ENCODE data around the gene AGBL1. TPM values are rescaled to one million over a fixed set of nuclear protein-coding genes. Genes with fewer than 3 reads are reported as not detected.
"Not testable (repeated sequence)": the region's sequence is repeated elsewhere in the genome, so short reads cannot be mapped to it uniquely, and the experiment has no call there.

AGBL1 gene
- total RNA-seq, 1 donor from 2014 or later: not detected

- no peak for DNase-seq
- H3K27me3 ChIP-seq (ENCODE audit: low read depth): no peaks in the 10 kb centered on the region
- H3K4me1 ChIP-seq: peaks cover 22% of the 10 kb centered on the region
- intact Hi-C loops (cut with micrococcal nuclease): no loop called here
- H3K9me3 ChIP-seq (replicated peaks): no peaks in the 10 kb centered on the region
- H3K27ac ChIP-seq (replicated peaks): no peak overlapping the region
- no peaks in the 10 kb centered on the region for H3K36me3 ChIP-seq
- H3K4me3 ChIP-seq: no peak overlapping the region
- TF ChIP-seq CTCF (IDR thresholded peaks at IDR 0.05; ENCODE audit: borderline replicate concordance): no peak
These were observed 795.4 kb downstream of the AGBL1 start for GRCh38 chr15:86875067-86875466.

GRCh38 chr15:86876387-86876944 lies 796.8 kb downstream of the AGBL1 start:
- H3K9me3 ChIP-seq (replicated peaks): no peaks in the 10 kb centered on the region
- no peak for DNase-seq
- H3K27me3 ChIP-seq (ENCODE audit: low read depth): no peaks in the 10 kb centered on the region
- H3K4me3 ChIP-seq: no peak overlapping the region
- H3K4me1 ChIP-seq: peaks cover 22% of the 10 kb centered on the region
- no peak overlapping the region for H3K27ac ChIP-seq (replicated peaks)
- intact Hi-C loops (cut with micrococcal nuclease): no loop called here
- no peaks in the 10 kb centered on the region for H3K36me3 ChIP-seq
- no peak for TF ChIP-seq CTCF (IDR thresholded peaks at IDR 0.05; ENCODE audit: borderline replicate concordance)

DNA sequence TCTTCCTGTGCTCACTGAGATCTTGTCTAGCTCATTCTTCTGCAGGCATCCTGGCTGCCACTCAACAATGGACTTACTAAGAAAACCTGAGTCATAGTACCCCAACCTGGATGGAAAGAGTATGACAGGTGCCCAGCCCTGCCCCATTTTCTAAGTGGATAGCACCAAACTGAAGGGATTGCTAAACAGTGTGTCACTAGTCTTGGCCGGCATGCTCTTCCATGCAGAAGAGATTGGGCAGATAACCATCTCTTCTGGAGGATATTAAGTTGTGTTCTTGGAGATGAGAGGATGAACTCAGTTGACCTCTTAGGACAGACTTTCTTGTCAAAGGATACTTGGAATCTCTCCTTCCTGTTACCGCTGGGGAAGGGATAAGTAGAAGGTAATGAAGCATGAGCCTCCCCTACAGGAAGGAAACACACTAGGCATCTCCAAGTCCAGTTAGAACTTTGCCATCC lies 797.5 kb downstream of the AGBL1 start:
- Histone ChIP-seq H3K36me3 (no peaks in the 10 kb centered on the region), H3K27me3 (ENCODE audit: low read depth) (no peaks in the 10 kb centered on the region), H3K27ac (replicated peaks) (no peak overlapping the region), H3K4me1 (peaks cover 22% of the 10 kb centered on the region), H3K4me3 (no peak overlapping the region), H3K9me3 (replicated peaks) (no peaks in the 10 kb centered on the region)
- no peak for TF ChIP-seq CTCF (IDR thresholded peaks at IDR 0.05; ENCODE audit: borderline replicate concordance)
- DNase-seq: no peak
- intact Hi-C loops (cut with micrococcal nuclease): no loop called here

DNA sequence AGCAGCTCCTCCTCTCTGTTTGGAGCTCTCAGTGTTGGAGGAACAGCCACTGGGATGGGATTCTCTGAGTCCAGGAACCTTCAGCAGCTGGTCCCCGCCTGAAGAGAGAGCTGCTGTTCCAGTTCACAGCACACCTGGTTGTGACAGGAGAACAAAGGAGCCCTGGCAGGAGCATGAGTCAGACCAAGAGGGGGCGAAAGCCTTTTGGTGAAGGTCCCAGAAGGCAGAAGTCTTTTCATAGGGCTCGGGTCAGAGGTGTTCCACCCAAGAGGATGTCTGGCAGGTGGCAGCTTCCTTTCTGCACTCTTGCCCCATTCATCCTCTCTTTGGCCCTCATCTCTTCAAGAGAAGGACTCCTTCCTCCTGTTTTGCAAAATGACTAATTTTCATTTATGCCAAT lies 799.2 kb downstream of the AGBL1 start:
- H3K4me3 ChIP-seq; DNase-seq; intact Hi-C loops (cut with micrococcal nuclease); H3K27ac ChIP-seq (replicated peaks); H3K27me3 ChIP-seq (ENCODE audit: low read depth); H3K36me3 ChIP-seq; H3K9me3 ChIP-seq (replicated peaks): not testable (repeated sequence)
- H3K4me1 ChIP-seq: peaks cover 22% of the 10 kb centered on the region

- H3K27me3 ChIP-seq (ENCODE audit: low read depth): no peaks in the 10 kb centered on the region
- H3K9me3 ChIP-seq (replicated peaks): no peaks in the 10 kb centered on the region
- no peaks in the 10 kb centered on the region for H3K36me3 ChIP-seq
- intact Hi-C loops (cut with micrococcal nuclease): no loop called here
- DNase-seq: peak; percentile 25
- no peak overlapping the region for H3K4me3 ChIP-seq
- H3K27ac ChIP-seq (replicated peaks): no peak overlapping the region
- H3K4me1 ChIP-seq: peaks cover 22% of the 10 kb centered on the region
- TF ChIP-seq CTCF (IDR thresholded peaks at IDR 0.05; ENCODE audit: borderline replicate concordance): no peak
These were observed 799.9 kb downstream of the AGBL1 start for GRCh38 chr15:86879250-86880229.

GRCh38 chr15:86885616-86886015 lies 805.9 kb downstream of the AGBL1 start:
- Histone ChIP-seq H3K27me3 (ENCODE audit: low read depth) (no peaks in the 10 kb centered on the region), H3K36me3 (no peaks in the 10 kb centered on the region), H3K4me1 (no peaks in the 10 kb centered on the region), H3K9me3 (replicated peaks) (no peaks in the 10 kb centered on the region), H3K4me3 (no peak overlapping the region), H3K27ac (replicated peaks) (no peak overlapping the region)
- DNase-seq: no peak
- TF ChIP-seq CTCF (IDR thresholded peaks at IDR 0.05; ENCODE audit: borderline replicate concordance): no peak
- intact Hi-C loops (cut with micrococcal nuclease): no loop called here

Data from left ventricle myocardium inferior (tissue), 1 donor.